Measurements from ENCODE around the gene BEST2. TPM values are rescaled to one million over a fixed set of nuclear protein-coding genes. Genes with fewer than 3 reads are reported as not detected.

BEST2 gene
- total RNA-seq, 1 experiment from 2014 or later, result 0.10 TPM

DNA sequence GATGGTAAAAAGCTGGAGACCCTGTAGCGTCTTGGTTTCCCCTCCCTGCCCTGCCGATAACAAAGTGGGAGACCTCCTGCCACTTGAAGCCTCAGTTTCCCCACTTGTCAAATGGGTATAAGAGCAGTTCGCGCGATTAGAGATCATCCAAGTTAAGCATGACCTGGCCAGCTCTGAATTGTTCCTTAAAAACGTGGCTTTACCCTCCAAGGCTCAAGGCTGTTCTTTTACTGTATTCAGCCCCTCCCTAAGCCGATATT, 28.3 kb upstream of the BEST2 start:
- peaks cover 0 to 41% of the 10 kb centered on the region in 2 experiments; a peak in 3 of 4 replicates for H3K4me1 ChIP-seq (ENCODE audit: control insufficient read depth in 1 of 2, insufficient read depth in 2 of 2, low read length in 2 of 2)
- peaks cover 53% of the 10 kb centered on the region for H3K79me2 ChIP-seq (ENCODE audit: insufficient read depth, low read length)
- no peaks in the 10 kb centered on the region for H3K27me3 ChIP-seq (ENCODE audit: insufficient read depth, low read length)
- no peaks in the 10 kb centered on the region for H3K9me3 ChIP-seq (ENCODE audit: control insufficient read depth in 1 of 2, insufficient read depth in 1 of 2, low read depth in 1 of 2, low read length in 2 of 2)
- no peaks in the 10 kb centered on the region for H4K20me1 ChIP-seq (ENCODE audit: insufficient read depth)
- peak overlapping the region; percentile 78 for H3K4me2 ChIP-seq (ENCODE audit: low read length)
- no TSS peak for BruUV-seq (replicated peaks)
- H3K27ac ChIP-seq (ENCODE audit: low read depth, low read length), result peak overlapping the region; percentile 88
- H3K9ac ChIP-seq (ENCODE audit: low read length), result peak overlapping the region; percentile 93
- intact Hi-C loops (cut with micrococcal nuclease), result no loop called here
- RAD21 ChIA-PET (ENCODE audit: low non-redundant PET in 1 of 2, low total read pairs in 2 of 2, uncharacterized antibody in 2 of 2, unreplicated experiment in 2 of 2), result interaction anchor here (0.5 to 1.0 kb wide), 2 partner anchors 11 to 50 kb away, joined by 3 to 5 read pairs; no protein-coding TSS in a partner anchor
- ATAC-seq (no peak), DNase-seq (ENCODE audit: low read depth, low spot score) (no peak)
- H3K36me3 ChIP-seq (ENCODE audit: control insufficient read depth in 1 of 2, insufficient read depth in 2 of 2, low read length in 2 of 2), result peaks cover 8 to 20% of the 10 kb centered on the region in 2 experiments; a peak in 3 of 4 replicates
- peak overlapping the region; percentile 82 to 93 for H3K4me3 ChIP-seq (replicated peaks in 1 of 2; ENCODE audit: low read depth in 1 of 2, low read length in 2 of 2)
- H2AFZ ChIP-seq (ENCODE audit: low read depth, low read length, poor library complexity, severe bottlenecking), result no peak overlapping the region
- CTCF ChIA-PET, result interaction anchor here (0.5 to 3.0 kb wide), 5 partner anchors 10 to 125 kb away, joined by 4 to 17 read pairs (median 4); partner anchors contain the start of gene TRIR
- TF ChIP-seq REST (IDR thresholded peaks at IDR 0.05; ENCODE audit: low read depth) (no peak), FOSL1 (IDR thresholded peaks at IDR 0.05; ENCODE audit: low read depth) (no peak), EGR1 (IDR thresholded peaks at IDR 0.05; ENCODE audit: low read depth) (no peak), JUND (IDR thresholded peaks at IDR 0.05) (no peak), CBX3 (IDR thresholded peaks at IDR 0.05; ENCODE audit: low read depth) (no peak), ELF1 (IDR thresholded peaks at IDR 0.05; ENCODE audit: borderline replicate concordance, low read depth) (no peak), CTCF (IDR thresholded peaks at IDR 0.05 in 2 of 3, conservative IDR thresholded peaks at IDR 0.05 in 1 of 3; ENCODE audit: borderline replicate concordance in 1 of 3, insufficient read depth in 1 of 3, low read depth in 2 of 3, low read length in 2 of 3) (no peak), POLR2AphosphoS5 (IDR thresholded peaks at IDR 0.05; ENCODE audit: low read depth, low read length) (no peak), EZH2phosphoT487 (IDR thresholded peaks at IDR 0.05; ENCODE audit: borderline replicate concordance) (no peak), CEBPB (IDR thresholded peaks at IDR 0.05; ENCODE audit: low read depth) (no peak), ZFX (IDR thresholded peaks at IDR 0.05) (no peak), RAD21 (IDR thresholded peaks at IDR 0.05; ENCODE audit: low read depth) (no peak), SIN3A (IDR thresholded peaks at IDR 0.05; ENCODE audit: low read depth) (no peak), ATF3 (IDR thresholded peaks at IDR 0.05) (no peak), EZH2 (IDR thresholded peaks at IDR 0.05) (no peak)
- TF ChIP-seq, protein P1, sequence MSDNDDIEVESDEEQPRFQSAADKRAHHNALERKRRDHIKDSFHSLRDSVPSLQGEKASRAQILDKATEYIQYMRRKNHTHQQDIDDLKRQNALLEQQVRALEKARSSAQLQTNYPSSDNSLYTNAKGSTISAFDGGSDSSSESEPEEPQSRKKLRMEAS (IDR thresholded peaks at IDR 0.05), result no peak
- POLR2A ChIA-PET, result interaction anchor here (0.5 to 3.9 kb wide), 5 partner anchors 10 to 404 kb away, joined by 3 to 32 read pairs (median 15); partner anchors contain the start of genes DHPS, GET3 and JUNB
- H3K9me2 ChIP-seq (ENCODE audit: insufficient read depth), result no peaks in the 10 kb centered on the region

Data from HCT116 (cell line).